AG10803 (cell line): Measurements from ENCODE around the gene SLC26A2.
A peak's percentile ranks its signal among the peaks of the same experiment; 100 is the strongest.

Experiments used
- DNase-seq: peaks from one replicate; pipeline ENCODE4 v3.0.0; 2010; ENCODE audit warnings: low read depth
- H3K4me3 ChIP-seq: 2 replicates; pipeline ENCODE4 v1.5.1; 2011; ENCODE audit warnings: mild to moderate bottlenecking, low read length, control low read depth
- CTCF ChIP-seq: conservative IDR thresholded peaks from 2 replicates; pipeline ENCODE4 v1.5.1; 2011; ENCODE audit warnings: mild to moderate bottlenecking, low read length, control low read depth, inconsistent platforms

Gene SLC26A2

GRCh38 chr5:149953436-149954121 is 7.0 kb upstream of the SLC26A2 start:
- DNase-seq: no peak
- TF ChIP-seq CTCF: no peak
- H3K4me3 ChIP-seq: no peak overlapping the region

- no peak for TF ChIP-seq CTCF
- no peak for DNase-seq
Measured at GRCh38 chr5:149954798-149955197, 5.8 kb upstream of the SLC26A2 start.

GRCh38 chr5:149956685-149957084 is 3.9 kb upstream of the SLC26A2 start:
- no peak overlapping the region for H3K4me3 ChIP-seq
- no peak for DNase-seq
- no peak for TF ChIP-seq CTCF

More at GRCh38 chr5:149954798-149955197, 5.8 kb upstream of the SLC26A2 start:
- H3K4me3 ChIP-seq: no peak overlapping the region

GRCh38 chr5:149957855-149958254 is 2.7 kb upstream of the SLC26A2 start:
- no peak for TF ChIP-seq CTCF
- H3K4me3 ChIP-seq: no peak overlapping the region
- DNase-seq: no peak

DNA sequence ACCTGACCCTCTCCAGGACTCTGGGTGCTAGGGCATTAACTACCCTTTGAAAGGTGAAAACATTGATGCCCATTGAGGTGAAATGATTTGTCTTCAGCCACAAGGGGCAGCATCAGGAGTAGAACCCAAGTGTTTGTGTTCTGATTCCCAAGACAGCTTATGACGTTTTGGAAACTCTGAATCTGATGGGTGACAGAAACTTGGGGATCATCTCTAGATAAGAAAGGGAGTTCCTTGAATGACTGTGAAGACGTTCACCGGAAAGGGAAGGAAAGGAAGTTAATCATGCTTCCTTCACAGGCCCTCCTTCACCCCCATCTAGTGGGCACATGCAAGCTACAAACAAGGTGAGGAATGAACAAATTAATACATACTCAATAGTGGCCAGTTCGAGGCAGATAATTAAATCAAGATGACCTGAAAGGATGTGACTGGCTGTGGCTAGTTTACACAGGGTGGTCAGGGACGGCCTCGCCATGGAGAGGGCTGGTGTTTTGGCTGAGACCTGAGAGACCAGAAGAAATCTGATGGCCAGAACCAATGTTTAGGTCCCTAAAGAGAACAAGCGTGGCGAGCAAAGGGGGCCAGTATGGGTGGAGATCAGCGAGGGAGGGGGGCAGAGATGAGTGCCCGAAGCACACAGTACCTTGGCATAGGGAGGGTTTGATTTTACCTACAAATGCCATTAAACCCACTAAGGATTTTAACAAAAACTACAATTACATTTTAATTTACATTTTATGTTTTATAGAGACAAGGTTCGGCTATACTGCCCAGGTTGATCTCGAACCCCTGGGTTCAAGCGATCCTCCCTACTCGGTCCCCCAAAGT is 937 bp upstream of the SLC26A2 start:
- TF ChIP-seq CTCF: peak; percentile 53
- H3K4me3 ChIP-seq: peak overlapping the region; percentile 74
- peak; percentile 45 for DNase-seq

- TF ChIP-seq CTCF: no peak
- DNase-seq: no peak
- H3K4me3 ChIP-seq: peak overlapping the region; percentile 74
Measured at GRCh38 chr5:149961186-149961685, 678 bp downstream of the SLC26A2 start.

DNA sequence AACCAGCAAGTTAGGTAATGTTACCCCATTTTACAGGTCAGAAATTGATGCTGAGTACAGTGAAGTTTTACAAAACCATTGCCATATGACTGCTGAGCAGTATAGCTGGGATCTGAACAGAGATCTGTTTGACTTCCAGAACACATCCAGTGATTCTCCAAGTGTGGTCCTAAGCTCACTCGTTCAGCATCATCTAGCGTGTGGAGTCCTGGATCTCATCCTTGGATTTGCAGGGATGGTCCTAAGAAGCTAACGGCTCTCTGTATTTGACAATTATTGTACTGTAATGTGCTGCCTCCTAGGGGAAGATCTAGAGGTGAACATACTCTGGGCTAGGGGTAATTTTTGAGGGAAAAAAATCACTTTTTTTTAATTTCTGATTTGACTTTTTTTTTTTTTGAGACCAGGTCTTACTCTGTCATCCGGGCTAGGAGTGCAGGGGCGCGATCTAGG is 1.4 kb downstream of the SLC26A2 start:
- no peak overlapping the region; the same call in 1 of the 2 replicates for H3K4me3 ChIP-seq
- peak; percentile 65 for TF ChIP-seq CTCF
- DNase-seq: peak; percentile 57
